ENCODE measurements around the gene ETV3. TPM values are rescaled to one million over a fixed set of nuclear protein-coding genes. Genes with fewer than 3 reads are reported as not detected.

ETV3 gene
- total RNA-seq, 1 experiment from 2014 or later = 22.2 TPM

DNA sequence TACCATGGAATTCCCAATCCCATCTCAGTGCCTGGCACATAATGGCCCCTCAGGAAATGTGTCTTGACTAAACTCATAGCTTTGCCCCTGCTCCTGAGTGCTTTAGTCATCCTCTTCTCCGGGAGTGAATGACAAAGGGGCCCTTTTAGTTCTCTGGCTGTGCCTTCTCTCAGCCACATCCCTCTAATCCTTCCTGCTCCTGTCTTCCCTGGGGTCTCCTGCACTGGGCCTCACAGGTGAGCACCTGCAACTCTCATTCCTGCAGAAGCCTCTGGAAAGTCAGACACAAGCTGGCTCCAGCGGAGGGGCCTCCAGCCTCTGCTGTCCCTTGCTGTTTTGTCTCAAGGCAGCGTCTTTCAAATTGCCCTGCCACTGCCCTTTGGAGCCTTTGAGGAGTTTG, 24.6 kb downstream of the ETV3 start:
- ChIA-PET POLR2A (no interaction called here), CTCF (no interaction called here)
- Histone ChIP-seq H3K27me3 (ENCODE audit: control insufficient read depth, insufficient read depth, low read length) (no peaks in the 10 kb centered on the region), H3K9me3 (ENCODE audit: control insufficient read depth, insufficient read depth, low read depth, low read length) (no peaks in the 10 kb centered on the region), H3K4me3 (ENCODE audit: low read depth in 2 of 2, low read length in 2 of 2) (no peak overlapping the region), H3K27ac (ENCODE audit: low read length) (no peak overlapping the region), H3K4me1 (ENCODE audit: control insufficient read depth, insufficient read depth, low read length) (no peaks in the 10 kb centered on the region), H3K36me3 (ENCODE audit: control insufficient read depth, insufficient read depth, low read length) (no peaks in the 10 kb centered on the region)
- no peak for DNase-seq (ENCODE audit: low read depth, low spot score)
- no TSS peak for BruUV-seq (replicated peaks)
- ATAC-seq = no peak
- TF ChIP-seq POLR2AphosphoS5 (IDR thresholded peaks at IDR 0.05; ENCODE audit: low read depth, low read length) = no peak
- TF ChIP-seq, protein P1, sequence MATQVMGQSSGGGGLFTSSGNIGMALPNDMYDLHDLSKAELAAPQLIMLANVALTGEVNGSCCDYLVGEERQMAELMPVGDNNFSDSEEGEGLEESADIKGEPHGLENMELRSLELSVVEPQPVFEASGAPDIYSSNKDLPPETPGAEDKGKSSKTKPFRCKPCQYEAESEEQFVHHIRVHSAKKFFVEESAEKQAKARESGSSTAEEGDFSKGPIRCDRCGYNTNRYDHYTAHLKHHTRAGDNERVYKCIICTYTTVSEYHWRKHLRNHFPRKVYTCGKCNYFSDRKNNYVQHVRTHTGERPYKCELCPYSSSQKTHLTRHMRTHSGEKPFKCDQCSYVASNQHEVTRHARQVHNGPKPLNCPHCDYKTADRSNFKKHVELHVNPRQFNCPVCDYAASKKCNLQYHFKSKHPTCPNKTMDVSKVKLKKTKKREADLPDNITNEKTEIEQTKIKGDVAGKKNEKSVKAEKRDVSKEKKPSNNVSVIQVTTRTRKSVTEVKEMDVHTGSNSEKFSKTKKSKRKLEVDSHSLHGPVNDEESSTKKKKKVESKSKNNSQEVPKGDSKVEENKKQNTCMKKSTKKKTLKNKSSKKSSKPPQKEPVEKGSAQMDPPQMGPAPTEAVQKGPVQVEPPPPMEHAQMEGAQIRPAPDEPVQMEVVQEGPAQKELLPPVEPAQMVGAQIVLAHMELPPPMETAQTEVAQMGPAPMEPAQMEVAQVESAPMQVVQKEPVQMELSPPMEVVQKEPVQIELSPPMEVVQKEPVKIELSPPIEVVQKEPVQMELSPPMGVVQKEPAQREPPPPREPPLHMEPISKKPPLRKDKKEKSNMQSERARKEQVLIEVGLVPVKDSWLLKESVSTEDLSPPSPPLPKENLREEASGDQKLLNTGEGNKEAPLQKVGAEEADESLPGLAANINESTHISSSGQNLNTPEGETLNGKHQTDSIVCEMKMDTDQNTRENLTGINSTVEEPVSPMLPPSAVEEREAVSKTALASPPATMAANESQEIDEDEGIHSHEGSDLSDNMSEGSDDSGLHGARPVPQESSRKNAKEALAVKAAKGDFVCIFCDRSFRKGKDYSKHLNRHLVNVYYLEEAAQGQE (IDR thresholded peaks at IDR 0.05; ENCODE audit: insufficient read depth in 1 of 2, low read depth in 2 of 2, low read length in 1 of 2) = no peak
- no peak for TF ChIP-seq SIN3A (IDR thresholded peaks at IDR 0.05; ENCODE audit: borderline replicate concordance, insufficient read depth, low read depth, low read length)
- TF ChIP-seq TCF7L2 (IDR thresholded peaks at IDR 0.05; ENCODE audit: low read depth, low read length) = no peak
- TF ChIP-seq, protein P2, sequence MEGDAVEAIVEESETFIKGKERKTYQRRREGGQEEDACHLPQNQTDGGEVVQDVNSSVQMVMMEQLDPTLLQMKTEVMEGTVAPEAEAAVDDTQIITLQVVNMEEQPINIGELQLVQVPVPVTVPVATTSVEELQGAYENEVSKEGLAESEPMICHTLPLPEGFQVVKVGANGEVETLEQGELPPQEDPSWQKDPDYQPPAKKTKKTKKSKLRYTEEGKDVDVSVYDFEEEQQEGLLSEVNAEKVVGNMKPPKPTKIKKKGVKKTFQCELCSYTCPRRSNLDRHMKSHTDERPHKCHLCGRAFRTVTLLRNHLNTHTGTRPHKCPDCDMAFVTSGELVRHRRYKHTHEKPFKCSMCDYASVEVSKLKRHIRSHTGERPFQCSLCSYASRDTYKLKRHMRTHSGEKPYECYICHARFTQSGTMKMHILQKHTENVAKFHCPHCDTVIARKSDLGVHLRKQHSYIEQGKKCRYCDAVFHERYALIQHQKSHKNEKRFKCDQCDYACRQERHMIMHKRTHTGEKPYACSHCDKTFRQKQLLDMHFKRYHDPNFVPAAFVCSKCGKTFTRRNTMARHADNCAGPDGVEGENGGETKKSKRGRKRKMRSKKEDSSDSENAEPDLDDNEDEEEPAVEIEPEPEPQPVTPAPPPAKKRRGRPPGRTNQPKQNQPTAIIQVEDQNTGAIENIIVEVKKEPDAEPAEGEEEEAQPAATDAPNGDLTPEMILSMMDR (IDR thresholded peaks at IDR 0.05) = no peak
- in situ Hi-C loops (cut with HindIII; ENCODE audit: low pct_unique_long_range_greater_than_20kb, low sequenced_read_pairs) = no loop called here
- intact Hi-C loops (cut with micrococcal nuclease; ENCODE audit: unreplicated experiment) = no loop called here

GRCh38 chr1:157113106-157113505, 25.1 kb downstream of the ETV3 start:
- H3K4me3 ChIP-seq (ENCODE audit: low read depth in 2 of 2, low read length in 2 of 2) = no peak overlapping the region
- no peaks in the 10 kb centered on the region for H3K9me3 ChIP-seq (ENCODE audit: control insufficient read depth, insufficient read depth, low read depth, low read length)
- intact Hi-C loops (cut with micrococcal nuclease; ENCODE audit: unreplicated experiment) = no loop called here
- ATAC-seq = peak; percentile 14; the same call in 1 of the 2 replicates
- no peaks in the 10 kb centered on the region for H3K27me3 ChIP-seq (ENCODE audit: control insufficient read depth, insufficient read depth, low read length)
- no peak overlapping the region for H3K27ac ChIP-seq (ENCODE audit: low read length)
- H3K4me1 ChIP-seq (ENCODE audit: control insufficient read depth, insufficient read depth, low read length) = no peaks in the 10 kb centered on the region
- H3K36me3 ChIP-seq (ENCODE audit: control insufficient read depth, insufficient read depth, low read length) = no peaks in the 10 kb centered on the region
- no TSS peak for BruUV-seq (replicated peaks)
- CTCF ChIA-PET = no interaction called here
- POLR2A ChIA-PET = no interaction called here
- no peak for TF ChIP-seq POLR2AphosphoS5 (IDR thresholded peaks at IDR 0.05; ENCODE audit: low read depth, low read length)
- TF ChIP-seq SIN3A (IDR thresholded peaks at IDR 0.05; ENCODE audit: borderline replicate concordance, insufficient read depth, low read depth, low read length) = no peak
- TF ChIP-seq TCF7L2 (IDR thresholded peaks at IDR 0.05; ENCODE audit: low read depth, low read length) = no peak
- TF ChIP-seq, protein P1 (IDR thresholded peaks at IDR 0.05; ENCODE audit: insufficient read depth in 1 of 2, low read depth in 2 of 2, low read length in 1 of 2) = no peak
- TF ChIP-seq, protein P2 (IDR thresholded peaks at IDR 0.05) = no peak
- in situ Hi-C loops (cut with HindIII; ENCODE audit: low pct_unique_long_range_greater_than_20kb, low sequenced_read_pairs) = no loop called here
- no peak for DNase-seq (ENCODE audit: low read depth, low spot score)

All from Panc1 (cell line).